ENCODE results near the gene TESK1.
"Not testable (repeated sequence)": the region's sequence is repeated elsewhere in the genome, so short reads cannot be mapped to it uniquely, and the experiment has no call there.

The TESK1 gene

DNA sequence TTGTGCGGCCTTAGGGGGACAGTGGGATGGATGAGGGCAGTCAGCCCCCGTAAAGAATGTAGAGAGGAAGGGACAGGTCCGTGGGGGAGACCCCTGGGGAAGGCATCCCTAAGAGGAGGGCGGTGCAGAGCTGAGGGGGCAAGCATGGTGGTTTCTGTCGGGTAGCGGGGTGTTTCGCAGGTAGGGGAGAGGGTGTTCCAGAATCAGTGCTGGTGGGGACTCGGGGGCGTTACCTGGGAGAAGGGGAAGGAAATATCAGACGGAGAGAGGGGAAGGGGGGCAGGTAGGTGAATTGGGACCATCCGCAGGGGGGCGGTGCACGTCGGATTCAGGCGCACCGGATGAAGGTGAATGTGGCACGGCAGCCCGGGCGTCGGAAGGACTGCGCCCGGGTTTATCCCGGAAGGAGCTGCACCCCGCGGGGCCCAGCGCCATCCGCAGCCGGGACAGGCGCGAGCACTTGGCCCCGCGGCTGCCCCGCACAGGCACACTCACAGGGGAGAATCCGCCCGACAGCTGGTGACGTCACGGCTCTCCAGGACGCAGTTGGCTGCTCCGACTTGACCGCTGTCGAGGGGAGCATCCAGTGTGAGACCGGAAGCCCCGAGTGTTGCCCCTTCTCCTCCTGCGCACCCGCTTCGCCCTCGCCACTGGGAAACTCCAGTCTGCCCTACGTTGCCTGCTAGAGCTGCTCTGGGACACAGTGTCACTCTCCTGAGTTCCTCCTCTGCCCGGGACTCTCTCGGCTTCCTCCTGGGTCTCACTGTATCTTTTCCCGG lies 11.8 kb downstream of the TESK1 start:
- peak; percentile 81 for DNase-seq

DNA sequence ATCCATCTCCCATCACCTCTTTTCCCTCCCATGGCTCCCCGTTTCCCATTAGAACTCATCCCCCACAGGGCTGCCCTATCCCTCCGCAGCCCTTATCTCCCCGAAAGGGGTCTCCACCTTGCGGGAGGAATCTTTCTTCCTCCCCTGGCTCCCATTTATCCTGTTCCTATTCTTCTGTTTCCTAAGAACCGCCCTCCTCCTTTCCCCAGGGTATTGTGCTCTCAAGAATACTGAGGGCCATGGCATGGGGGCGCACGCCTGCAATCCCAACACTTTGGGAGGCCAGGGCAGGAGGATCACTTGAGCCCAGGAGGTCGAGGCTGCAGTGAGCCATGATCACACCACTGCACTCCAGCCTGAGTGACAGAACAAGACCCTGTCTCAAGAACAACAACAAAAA lies 12.5 kb downstream of the TESK1 start:
- DNase-seq: no peak

DNA sequence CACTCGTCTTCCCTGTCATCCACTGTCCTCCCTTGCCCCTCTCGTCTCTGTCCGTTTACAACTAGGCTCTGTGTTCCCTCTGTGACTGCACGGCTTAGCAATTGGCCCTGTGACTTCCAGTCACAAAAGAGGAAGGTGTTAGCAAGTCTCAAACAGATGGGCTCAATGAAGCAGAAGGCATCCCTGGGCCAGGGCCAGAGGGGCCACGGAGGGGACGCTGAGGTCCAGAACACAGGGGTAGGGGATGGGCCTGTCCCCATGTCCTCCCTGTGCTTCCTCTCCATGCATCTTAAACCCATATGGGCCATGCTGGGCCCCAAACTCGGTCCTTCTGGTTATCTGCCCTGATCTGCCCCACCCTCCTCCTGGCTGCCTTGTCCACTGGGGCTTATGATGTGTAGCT lies 13.3 kb downstream of the TESK1 start, which contains the start of gene CD72:
Gene CD72, minus strand, starts transcription at position 89 of the 403 bp plus-strand sequence. CDS start 110 bp downstream, outside the sequence.
- DNase-seq: no peak

DNA sequence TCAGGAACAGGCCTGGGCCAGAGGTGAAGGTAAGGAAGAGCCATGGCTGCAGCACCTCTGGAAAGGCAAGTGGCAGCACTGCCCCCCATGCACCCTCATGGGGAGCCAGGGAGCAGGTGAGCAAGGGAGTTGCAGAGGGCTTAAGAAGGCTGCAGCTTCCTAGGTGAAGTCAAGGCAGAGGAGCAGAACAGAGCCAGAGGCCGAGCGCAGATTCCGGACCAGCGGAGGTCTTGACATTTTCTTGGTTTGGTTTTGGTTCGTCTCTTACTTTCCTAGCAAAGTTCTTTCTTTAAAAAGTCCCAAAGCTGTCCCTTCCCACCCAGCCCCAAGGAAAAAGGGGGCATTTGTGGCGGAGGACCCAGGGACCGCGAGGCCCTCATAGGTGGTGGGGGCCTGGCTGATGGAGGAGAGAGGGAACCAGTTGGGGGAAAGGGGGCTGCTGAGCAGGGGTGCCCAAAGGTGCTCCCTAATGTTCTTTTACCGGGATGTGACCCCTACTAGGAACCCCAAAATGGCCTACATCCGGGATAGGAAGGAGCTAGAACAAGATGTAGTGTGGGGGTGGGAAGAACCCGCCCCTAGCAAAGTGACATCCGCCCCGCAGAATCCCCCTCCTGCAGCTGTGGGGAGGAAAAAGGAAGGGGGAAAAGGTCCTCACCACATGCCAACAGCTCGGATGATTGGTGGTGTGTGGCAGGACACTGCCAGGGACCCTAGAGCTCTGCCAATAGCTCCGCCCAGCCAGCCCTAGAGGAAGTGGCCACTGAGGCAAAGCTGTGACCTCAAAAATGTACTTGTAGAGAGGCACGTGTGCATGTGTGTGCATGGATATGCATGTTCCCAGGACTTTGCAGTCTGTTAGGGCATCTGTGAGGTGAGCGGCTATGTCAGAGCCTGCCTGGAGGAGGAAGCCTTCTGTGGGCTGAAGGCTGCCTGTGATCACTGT lies 14.1 kb downstream of the TESK1 start:
- DNase-seq: peak; percentile 25

DNA sequence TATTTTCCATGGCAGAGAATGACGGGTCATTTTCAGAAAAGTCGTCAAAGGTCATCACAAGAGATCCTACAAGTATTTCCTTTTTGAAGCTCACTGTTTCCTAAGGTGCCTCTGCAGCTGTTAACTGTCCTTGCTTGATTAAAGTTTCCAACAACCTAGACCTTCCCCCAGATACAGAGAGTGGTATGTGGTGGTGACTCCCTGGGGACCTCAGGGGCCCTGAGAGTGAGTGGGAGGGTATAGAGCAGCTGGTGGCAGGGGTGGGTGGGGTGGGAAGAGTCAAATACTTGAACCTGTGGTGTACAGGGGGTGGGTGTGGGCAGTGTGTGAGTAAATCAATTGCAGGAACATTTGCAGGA lies 14.7 kb downstream of the TESK1 start:
- no peak for DNase-seq

DNA sequence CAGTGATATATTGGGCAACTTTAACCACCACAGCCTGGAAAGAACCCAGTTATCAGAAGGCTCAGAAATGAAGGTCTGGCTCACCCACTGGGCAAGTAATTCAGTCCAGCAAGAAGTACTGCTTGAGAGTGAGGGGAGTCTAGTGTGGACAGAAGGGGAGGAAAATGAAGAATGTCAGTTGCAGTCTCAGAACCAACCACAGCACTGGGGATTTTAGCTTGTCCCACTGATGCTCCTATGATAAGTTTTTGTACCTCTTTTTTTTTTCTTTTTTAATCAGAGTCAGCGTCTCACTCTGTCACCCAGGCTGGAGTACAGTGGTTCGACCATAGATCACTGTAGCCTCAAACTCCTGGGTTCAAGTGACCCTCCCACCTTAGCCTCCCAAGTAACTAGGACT lies 22.5 kb downstream of the TESK1 start:
- DNase-seq: no peak

DNA sequence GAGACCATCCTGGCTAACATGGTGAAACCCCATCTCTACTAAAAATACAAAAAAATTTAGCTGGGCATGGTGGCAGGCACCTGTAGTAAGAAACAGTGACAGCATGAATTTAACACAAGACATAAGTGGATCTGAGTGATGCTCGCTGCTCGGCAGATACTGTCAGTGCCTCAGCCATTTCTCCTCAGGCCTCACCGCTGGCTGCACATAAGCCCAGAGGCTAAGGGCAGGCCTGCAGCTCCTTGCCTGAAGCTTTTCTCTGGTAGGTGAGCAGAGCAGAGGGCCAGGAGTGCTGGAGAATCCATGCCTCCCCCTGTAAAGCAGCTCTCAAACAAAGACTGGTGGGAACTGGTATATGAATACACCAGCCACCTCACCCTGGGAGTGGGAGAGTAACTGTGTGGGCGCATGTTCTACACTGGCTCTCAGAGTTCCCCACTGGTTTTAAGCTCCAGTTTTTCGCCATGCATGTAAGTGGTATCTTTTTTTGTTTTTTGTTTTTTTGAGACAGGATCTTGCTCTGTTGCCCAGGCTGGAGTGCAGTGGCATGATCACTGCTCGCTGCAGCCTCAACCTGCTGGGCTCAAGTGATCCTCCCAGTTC lies 23.4 kb downstream of the TESK1 start:
- no peak for DNase-seq

DNA sequence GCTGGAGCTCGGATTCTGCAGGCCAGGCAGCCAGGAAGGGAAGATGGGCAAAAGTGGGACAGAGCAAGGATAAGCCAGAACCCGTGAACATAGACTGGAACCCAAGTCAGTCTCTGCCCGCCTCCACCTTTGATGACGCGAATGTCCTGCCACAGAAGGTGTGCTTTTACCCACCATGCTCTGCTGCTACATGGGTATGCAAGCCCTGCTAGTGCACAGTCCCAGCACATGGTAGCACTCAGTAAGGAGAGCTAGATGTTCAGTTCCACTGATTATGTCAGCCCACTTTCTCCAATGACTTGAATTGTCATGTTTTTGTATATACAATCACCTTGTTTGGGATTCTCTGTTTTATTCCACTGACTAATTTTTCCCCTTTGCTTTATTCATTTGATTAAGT lies 24.5 kb downstream of the TESK1 start:
- no peak for DNase-seq

DNA sequence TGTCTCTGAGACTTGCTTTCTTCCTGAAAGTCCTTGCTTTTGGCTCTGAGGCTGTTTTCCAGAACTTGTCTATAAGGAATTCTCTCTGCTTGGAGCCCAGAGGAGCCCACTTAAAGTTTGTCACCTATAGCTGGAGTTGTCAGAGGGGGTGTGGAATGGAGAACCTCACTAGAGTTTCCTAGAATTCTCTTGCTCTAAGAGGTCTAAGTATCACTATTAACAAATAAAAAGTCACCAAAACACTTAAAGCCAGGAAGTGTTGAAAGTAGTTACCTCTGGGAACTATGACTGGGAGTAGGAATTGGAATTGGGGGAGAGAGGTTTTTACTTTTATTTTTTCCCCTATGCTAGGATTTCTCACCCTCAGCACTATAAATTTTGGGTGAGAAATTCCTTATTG lies 30.7 kb downstream of the TESK1 start:
- DNase-seq: no peak

DNA sequence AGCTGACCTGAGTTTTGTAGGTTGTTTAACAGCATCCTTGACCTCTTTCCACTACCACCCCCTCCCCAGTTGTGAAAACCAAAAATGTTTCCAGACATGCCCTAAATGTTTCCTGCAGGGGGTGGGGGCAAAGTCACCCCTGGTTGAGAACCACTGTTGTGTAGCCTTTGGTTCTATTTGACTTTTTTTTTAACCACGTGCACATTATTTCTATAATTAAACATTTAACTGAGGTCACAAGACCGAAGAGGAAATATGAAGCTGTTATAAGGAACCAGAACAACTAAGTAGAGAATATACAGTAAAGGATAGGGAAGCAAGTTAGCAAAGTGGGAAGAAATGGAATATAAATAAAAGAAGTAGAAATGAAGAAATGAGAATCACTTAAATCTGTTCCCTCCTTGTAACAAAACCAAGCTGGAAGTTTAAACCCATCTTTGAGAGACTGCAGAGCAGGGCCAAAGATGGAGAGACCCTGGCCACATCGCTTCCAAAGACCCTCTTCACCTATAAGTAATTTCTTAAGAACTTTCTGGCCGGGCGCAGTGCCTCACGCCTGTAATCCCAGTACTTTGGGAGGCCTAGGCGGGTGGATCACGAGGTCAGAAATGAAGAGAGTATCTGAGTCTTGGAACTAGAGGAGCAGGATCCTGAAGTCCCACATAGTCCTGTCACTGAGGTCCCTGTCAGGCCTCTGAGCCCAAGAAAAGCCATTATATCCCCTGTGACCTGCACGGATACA lies 31.2 kb downstream of the TESK1 start:
- no peak for DNase-seq

DNA sequence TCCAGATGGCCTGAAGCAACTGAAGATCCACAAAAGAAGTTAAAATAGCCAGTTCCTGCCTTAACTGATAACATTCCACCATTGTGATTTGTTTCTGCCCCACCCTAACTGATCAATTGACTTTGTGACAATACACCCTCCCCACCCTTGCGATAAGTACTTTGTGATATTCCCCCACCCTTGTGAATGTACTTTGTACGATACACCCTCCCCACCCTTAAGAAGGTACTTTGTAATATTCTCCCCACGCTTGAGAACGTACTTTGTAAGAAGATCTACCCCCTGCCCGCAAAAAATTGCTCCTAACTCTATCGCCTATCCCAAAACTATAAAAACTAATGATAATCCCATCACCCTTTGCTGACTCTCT lies 31.8 kb downstream of the TESK1 start:
- DNase-seq: not testable (repeated sequence)

DNA sequence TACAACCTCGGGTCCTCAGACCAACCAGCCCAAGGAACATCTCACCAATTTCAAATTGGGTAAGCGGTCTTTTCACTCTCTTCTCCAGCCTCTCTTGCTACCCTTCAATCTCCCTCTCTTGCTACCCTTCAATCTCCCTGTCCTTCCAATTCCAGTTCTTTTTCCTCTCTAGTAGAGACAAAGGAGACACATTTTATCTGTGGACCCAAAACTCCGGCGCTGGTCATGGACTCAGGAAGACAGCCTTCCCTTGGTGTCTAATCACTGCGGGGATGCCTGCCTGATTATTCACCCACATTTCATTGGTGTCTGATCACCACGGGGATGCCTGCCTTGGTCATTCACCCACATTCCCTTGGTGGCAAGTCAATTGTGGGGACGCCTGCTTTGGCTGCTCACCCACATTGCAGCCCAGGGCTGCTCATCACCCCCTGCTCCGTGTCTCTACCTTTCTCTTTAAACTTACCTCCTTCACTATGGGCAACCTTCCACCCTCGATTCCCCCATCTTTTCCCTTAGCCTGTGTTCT lies 32.4 kb downstream of the TESK1 start:
- DNase-seq: not testable (repeated sequence)

DNA sequence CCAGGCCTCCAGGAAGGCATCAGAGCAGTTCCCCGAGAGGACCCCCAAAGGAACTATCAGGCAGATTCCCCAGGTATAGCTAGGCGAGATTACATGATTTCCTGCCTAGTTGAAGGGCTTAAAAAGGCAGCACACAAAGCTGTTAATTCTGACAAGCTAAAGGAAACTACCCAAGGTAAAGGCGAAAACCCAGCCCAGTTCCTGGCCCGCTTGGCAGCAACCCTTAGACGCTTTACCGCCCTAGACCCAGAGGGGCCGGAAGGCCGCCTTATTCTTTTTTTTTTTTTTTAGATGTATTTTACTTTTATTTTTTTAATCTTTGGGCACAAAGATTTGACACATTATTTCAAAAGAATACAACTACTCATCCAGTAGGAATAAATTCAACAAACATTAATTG lies 33.7 kb downstream of the TESK1 start:
- DNase-seq: peak; percentile 65

DNA sequence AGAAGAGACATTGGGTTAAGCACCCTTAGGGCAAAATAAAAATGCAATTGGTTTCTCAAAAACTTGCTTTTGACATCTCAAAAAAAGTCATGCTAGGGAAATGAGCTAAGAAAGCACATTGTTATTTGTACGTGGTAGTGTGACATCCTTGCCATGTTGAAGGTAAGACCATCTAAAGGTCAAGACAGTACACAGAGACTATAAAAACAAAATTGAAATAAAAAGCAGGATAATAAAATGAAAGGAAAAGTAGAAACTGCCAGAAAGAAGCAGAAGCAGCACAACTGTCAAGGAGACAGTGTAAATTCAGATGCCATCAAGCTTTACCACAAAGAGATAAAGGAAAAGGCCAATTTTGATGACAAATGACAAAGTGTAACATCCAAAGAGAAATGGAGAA lies 34.2 kb downstream of the TESK1 start:
- not testable (repeated sequence) for DNase-seq

DNA sequence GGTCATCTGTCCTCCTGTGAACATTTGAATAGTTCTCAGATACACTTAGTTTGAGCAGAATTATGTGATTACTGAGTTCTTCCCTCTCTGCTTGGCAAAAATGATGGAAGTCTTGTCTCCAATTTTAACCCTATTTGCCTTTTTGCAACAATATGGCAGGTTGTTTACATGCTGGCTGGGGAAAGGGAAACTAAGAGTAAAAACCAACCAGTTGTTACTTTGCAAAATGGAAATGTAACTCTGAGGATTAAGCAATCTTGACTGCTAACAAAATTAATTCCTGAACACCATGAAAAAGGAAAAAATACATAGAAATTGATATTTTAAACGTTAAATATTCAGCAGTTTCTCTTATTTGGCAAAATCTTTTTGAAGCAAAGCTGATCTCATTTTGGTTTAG lies 34.6 kb downstream of the TESK1 start:
- DNase-seq: no peak

DNA sequence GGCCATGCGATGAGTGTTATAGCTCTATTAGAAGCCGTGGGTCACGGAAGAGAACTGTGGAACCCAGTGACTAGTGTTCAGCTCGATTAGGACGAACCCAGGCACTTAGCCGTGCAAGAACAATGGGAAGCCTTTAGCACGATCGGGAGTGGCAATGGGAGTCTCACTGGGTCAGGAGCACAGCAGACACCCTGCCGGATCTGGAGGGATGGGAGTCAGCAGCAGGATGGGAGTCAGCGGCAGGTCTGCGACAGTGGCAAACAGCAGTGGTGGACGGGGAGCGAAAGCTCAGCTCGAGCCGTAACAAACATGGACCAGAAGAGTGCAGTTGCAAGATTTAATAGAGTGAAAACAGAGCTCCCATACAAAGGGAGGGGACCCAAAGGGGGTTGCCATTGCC lies 35.4 kb downstream of the TESK1 start:
- not testable (repeated sequence) for DNase-seq

DNA sequence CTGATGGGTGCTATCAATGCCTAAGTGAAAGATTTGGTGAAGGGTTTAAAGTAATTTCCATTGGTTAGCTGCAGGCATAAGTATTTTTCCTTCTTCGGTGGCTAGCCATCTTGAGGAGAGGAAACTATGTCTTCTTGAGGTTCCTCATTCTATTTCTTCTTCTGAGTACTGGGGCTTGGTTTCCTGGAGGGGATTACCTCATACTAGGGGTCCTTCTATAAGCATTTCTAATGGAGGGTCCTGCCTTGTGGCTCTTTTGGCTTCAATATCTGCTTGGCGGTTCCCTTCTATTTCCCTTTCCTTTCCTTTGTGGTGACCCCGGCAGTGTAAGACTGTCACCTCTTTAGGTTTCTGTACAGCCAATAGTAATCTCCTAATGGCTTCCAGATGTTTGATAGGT lies 36.4 kb downstream of the TESK1 start:
- not testable (repeated sequence) for DNase-seq

DNA sequence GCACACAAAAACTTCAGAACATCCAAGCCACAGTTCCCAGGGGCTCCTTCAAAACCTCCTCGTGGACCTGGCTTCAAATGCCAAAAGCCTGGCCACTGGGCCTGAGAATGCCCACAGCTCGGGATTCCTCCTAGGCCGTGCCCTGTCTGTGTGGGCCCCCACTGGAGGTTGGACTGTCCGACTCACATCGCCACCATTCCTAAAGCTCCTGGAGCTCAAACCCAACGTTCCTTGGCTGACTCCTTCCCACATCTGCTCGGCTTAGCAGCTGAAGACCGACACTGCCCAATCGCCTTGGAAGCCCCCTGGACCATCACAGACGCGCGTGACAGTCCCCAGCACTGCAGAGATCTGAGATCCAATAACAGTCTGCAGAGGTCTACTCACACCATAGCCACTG lies 38.0 kb downstream of the TESK1 start:
- no peak for DNase-seq

DNA sequence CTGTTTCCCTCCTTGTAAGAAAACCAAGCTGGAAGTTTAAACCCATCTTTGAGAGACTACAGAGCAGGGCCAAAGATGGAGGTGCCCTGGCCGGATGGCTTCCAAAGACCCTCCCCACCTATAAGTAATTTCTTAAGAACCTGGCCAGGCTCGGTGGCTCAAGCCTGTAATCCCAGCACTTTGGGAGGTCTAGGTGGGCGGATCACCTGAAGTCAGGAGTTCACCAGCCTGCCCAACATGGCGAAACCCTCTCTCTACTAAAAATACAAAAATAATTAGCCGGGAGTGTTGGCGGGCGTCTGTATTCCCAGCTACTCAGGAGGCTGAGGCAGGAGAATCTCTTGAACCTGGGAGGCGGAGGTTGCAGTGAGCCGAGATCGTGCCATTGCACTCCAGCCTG lies 40.7 kb downstream of the TESK1 start:
- DNase-seq: not testable (repeated sequence)

DNA sequence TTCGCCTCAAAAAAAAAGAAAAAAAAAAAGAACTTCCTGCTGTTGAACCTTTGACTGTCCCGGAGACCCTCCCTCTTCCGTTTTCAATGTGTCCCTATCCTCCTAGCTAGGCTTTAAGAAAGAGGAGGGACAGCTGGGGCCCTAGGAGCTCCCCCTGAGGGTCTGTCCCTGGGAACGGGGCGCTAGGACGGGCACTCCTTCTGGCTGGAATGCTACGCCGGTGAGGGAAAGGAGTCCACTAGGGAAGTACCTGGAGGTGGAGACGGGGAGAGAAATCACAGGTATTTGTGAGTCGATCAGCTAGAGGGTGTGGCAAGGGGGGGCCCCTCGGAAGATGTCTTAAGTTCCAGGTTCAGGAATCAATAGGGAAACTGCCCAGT lies 41.1 kb downstream of the TESK1 start:
- DNase-seq: peak; percentile 39

DNA sequence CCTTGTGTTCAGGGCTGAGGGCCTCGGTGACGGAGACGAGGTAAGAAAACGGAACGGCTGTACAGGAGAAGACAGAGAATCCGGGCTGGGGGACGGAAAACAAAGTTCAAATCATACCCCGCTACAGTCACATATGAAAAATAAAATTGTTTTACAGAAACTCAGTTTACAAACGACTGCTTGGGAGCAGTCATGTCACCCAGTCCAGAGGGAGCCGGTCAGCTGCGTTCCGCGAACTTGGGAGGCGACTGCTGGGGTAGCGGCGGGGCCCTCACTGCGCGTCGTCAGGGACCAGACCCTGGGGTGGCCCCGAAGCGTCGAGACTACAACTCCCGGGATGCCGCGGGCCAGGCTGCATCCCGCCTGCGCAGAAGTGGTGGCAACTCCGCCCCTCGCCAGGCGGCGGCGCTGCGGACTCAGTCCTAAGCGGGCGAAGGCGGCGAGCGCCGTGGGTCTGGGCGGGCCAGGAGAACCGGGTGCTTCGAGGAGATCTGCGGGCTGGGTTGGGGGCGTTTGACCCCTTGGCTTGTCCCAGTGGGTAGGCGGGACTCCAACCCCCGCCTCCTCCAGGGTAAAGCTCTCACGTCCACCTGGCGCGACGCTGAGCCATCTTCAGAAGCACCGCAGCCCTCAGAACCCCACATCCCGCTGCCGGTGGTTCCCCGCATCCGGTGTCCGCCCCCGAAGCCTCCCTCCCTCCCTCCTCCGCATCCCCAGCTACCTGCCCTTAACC lies 41.6 kb downstream of the TESK1 start:
- peak; percentile 90 for DNase-seq
